ENCODE data around the gene MGST1.

DNA sequence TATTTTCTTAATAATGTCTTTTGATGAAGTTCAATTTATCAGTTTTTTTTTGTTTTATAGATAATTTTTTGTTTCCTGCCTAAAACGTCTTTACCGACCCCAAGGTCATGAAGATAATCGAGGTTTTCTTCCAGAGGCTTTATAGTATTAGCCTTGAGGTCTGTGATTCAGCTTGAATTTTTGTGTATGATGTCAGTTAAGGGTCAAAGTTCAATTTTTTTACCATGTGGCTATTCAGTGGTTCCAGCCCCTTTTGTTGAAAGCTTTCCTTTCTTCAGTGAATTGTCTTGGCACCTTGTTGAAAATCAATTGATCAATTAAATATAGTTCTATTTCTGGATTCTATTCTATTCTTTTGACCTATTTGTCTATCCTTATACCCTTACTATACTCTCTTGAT, 3.2 kb upstream of the MGST1 start:
- TF ChIP-seq, protein P1, sequence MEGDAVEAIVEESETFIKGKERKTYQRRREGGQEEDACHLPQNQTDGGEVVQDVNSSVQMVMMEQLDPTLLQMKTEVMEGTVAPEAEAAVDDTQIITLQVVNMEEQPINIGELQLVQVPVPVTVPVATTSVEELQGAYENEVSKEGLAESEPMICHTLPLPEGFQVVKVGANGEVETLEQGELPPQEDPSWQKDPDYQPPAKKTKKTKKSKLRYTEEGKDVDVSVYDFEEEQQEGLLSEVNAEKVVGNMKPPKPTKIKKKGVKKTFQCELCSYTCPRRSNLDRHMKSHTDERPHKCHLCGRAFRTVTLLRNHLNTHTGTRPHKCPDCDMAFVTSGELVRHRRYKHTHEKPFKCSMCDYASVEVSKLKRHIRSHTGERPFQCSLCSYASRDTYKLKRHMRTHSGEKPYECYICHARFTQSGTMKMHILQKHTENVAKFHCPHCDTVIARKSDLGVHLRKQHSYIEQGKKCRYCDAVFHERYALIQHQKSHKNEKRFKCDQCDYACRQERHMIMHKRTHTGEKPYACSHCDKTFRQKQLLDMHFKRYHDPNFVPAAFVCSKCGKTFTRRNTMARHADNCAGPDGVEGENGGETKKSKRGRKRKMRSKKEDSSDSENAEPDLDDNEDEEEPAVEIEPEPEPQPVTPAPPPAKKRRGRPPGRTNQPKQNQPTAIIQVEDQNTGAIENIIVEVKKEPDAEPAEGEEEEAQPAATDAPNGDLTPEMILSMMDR (IDR thresholded peaks at IDR 0.05): no peak
- TF ChIP-seq POLR2A (IDR thresholded peaks at IDR 0.05): no peak
